Ecto neural progenitor cell (in vitro differentiated cells): Measurements from ENCODE around the gene FTO.
"Not testable (repeated sequence)": the region's sequence is repeated elsewhere in the genome, so short reads cannot be mapped to it uniquely, and the experiment has no call there.

Experiments
- DNase-seq: peaks from one replicate; pipeline ENCODE4 v3.0.0-alpha.2; 2018; ENCODE audit warnings: low spot score

The FTO gene

DNA sequence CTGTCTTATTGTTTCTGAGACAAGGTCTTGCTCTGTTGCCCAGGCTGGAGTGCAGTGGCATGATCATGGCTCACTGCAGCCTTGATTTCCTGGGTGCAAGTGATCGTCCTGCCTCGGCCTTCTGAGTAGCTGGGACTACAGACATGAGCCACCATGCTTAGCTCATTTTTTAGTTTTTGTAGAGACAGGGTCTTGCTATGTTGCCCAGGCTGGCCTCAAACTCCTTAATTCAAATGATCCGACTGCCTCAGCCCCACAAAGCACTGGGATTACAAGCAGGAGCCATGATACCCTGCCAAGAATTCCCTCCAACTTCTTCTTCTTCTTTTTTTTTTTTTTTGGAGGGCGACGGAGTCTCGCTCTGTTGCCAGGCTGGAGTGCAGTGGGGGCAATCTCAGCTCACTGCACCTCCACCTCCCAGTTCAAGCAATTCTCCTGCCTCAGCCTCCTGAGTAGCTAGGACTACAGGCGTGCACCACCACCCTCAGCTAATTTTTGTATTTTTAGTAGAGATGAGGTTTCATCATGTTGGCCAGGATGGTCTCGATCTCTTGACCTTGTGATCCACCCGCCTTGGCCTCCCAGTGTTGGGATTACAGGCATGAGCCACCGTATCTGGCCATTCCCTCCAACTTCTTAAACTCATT is 477.9 kb downstream of the FTO start:
- DNase-seq = not testable (repeated sequence)

DNA sequence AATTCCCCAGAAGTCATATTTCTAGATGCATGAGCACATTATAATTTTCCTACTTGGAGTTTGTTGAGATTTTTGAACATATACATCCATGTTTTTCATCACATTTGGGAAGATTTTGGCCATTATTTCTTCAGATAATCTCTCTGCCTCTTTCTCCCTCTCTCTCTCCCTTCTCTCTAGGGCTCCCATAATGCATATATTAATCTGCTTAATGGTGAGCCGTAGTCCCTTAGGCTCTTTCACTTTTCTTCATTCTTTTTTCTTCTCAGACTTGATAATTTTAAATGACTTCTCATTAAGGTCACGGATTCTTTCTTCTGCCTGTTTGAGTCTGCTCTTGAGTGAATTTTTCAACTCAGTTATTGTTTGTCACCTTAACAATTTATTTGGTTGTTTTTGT is 481.1 kb downstream of the FTO start:
- no peak for DNase-seq

DNA sequence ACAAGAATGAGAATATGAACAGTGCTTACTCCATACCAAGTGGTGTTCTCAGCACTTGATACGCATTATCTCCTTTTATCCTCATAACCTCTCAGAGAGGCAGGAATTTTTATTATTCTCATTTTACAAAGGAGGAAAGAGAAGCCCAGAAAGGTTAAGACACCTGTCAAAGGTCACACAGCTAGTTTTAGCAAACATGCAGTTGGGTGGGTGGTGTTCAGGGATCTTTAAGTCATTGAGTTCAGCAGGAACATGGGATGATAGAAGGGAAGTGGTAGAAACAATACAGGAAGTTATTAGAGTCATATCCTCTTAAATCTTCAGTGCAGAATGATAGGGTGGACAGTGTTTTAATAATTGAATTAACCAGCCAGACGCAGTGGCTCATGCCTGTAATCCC is 487.2 kb downstream of the FTO start:
- DNase-seq = no peak

GRCh38 chr16:54191592-54191991 is 487.6 kb downstream of the FTO start:
- no peak for DNase-seq

DNA sequence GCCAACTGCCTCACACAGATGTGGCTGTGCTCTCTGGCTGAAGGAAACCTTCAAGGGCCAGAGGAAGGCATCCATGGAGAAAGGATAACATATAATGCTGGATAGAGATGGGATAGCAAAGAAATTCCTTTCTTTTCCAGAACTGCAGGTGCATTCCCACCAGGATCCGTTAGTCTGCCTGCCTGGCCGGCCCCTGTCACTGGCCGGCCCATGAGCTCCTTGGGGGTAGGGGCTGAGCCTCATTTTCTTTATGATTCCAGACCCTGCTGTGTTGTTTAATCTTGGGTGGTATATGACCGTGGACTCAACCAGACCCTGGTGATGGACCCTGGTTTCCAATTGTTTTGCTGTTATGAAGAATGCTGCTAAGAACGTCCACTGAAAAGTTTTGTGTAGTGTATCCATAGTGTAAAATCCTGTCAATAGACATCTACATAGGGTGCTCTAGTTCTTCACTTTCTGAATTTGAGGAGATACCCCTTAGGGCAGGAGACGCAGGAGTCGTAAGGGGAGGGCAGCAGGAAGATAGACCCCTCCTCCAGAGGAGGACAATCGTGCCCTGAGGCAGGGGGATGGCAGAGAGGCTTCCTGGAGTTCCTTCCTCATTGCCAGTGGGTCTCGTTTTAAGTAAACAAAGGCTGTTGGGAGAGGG is 489.2 kb downstream of the FTO start:
- no peak for DNase-seq

- DNase-seq = peak; percentile 88
Measured at GRCh38 chr16:54193665-54194333, 489.8 kb downstream of the FTO start.

DNA sequence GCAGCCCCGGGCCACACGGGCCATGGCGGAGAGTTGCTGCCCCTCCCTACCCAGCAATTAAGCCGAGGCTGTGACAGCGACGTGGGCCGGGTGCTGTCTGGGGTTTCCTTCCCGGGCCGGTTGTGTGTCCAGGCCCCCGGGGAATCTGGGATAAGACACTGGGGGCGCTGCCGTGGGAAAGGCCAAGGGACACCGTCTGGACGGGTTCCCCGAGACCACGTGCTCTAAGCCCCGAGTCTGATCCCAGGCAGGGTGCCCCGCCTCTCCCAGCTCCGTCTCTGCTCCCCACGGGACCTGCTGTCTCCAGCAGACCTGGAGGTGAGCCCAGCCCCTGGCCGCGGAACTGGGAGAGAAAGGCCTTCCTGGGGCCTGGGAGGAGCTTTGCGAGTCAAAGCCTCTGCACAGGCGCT is 490.4 kb downstream of the FTO start:
- peak; percentile 61 for DNase-seq

DNA sequence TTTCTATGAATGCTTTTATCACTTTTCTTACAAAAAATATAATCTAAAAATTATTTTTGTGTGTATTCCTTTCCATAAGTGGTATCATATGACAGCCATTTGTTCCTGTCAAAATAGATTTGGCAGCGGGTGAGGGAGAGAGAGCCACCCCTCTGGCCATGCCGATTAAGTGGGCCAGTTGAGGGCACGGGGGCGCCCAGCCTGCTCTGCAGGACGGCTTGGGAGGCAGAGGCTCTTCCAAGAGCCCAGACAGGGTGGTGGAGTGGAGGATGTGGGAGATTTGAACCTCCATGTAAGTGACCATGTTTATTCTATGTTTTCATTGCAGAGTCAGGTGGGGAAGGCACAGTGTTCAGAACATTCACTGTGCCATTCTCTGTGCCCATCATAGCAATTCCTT is 493.8 kb downstream of the FTO start:
- no peak for DNase-seq

DNA sequence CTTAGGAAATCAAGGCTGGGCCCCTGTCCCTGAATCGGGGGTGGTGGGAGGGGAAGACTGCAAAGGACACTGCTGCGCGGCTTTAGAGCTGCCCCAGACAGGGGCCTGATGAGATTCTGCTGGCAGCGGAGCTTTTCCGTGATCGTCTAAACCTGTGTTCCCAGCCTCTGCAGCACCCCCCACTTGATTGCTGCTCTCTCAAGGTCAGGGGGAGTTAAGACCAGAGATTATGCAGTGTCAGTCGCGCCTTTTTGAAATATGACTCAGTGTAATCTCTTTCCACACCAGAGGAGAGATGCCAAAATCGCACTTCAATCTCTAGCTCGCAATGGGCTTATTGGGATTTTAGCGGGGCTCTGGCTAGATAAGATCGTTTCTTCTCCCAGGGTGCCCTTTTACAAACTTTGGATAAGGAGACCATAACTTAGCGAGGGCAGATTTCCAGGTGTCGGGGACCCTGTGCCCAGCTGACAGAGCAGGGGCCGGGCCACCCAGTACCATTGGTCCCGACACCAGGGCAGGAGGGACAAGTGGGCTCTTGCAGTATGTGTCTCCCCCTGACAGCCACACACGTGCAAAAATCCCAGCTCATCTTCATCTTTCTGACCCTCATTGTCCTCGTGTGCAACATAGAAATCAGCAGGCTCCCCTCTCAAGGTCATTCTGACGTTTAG is 495.7 kb downstream of the FTO start:
- no peak for DNase-seq

GRCh38 chr16:54200161-54200534 is 496.2 kb downstream of the FTO start:
- no peak for DNase-seq

DNA sequence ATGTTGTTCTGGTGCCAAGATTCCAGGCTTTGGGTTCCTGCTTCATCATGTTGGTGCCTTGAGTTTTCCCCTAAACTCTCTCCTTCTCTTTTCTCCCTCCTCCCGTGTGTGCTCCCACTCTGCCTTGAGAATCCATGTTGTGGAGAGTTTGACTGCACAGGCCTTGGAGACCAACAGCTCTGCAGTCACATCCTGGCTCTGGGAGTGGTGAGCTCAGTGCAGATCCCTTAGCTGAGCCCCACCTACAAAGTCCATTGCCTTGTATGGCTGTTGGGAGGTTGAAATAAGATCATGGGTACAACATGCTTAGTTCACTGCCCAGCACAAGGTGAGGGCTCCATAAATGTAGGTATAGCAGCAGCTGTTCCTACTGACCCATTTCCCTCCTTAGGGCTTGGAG is 496.8 kb downstream of the FTO start:
- DNase-seq = no peak

DNA sequence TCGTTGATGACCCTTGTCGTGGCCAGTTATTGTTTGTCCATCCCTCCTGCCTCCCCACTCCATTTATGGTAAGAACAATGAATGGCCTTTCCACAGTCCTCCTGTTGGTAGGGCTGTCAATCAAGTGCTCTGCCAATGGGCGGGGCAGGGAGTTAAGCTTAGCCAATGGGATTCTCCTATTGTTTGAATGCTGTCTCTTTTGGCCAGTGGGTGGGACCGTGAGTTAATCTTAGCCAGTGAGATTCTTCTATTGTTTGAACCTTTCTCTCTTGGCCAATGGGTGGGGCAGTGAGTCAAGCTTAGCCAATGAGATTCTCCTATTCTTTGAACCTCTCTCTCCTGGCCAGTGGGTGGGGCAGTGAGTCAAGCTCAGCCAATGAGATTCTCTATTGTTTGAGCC is 497.2 kb downstream of the FTO start:
- DNase-seq = no peak
